IMR-90 (cell line): ENCODE results near the gene TMPRSS7. TPM values are rescaled to one million over a fixed set of nuclear protein-coding genes. Genes with fewer than 3 reads are reported as not detected.

ENCODE experiments used
- ATAC-seq: fragments of 200-7000 bp; cut with Tn5 transposase; 2 replicates; pipeline ENCODE4 v1.9.1; 2020; ENCODE audit warnings: low read depth, mild to moderate bottlenecking, moderate library complexity
- BruUV-seq: library from RNA; stranded (reverse); fragments of 400-500 nt; replicated peaks from 2 replicates; lab custom pipeline; 2021; lab: Mats Ljungman, UMichigan
- CTCF ChIA-PET: fragments of 300-600 bp; formaldehyde crosslinking; extraction: SDS; loops from one replicate; lab custom pipeline; 2021; ENCODE audit warnings: antibody characterized with exemption; lab: Yijun Ruan, JAX
- POLR2A ChIA-PET: fragments of 300-600 bp; sonication (Branson Sonifier 250); formaldehyde crosslinking; loops from one replicate; lab custom pipeline; 2022; ENCODE audit warnings: antibody characterized with exemption; ENCODE audit not compliant: unreplicated experiment; lab: Charles Lee
- DNase-seq: peaks from one replicate; pipeline ENCODE4 v3.0.0; 2013
- H2AFZ ChIP-seq: replicated peaks from 2 replicates; pipeline ENCODE3; 2013; ENCODE audit warnings: low read length, mild to moderate bottlenecking; ENCODE audit not compliant: poor library complexity
- H2AK5ac ChIP-seq: 2 replicates; pipeline ENCODE4 v1.6.1; 2013; ENCODE audit warnings: low read depth, low read length, inconsistent platforms
- H2AK9ac ChIP-seq: replicated peaks from 2 replicates; pipeline ENCODE3; 2013; ENCODE audit warnings: mild to moderate bottlenecking, low read depth, low read length, moderate library complexity; ENCODE audit not compliant: poor library complexity
- H2BK120ac ChIP-seq: 2 replicates; pipeline ENCODE4 v1.6.1; 2013; ENCODE audit warnings: low read depth, low read length, inconsistent platforms
- H2BK15ac ChIP-seq: 3 replicates; pipeline ENCODE4 v1.6.1; 2013; ENCODE audit warnings: low read depth, low read length, inconsistent platforms
- H2BK20ac ChIP-seq: 2 replicates; pipeline ENCODE4 v1.6.1; 2013; ENCODE audit warnings: low read depth, mild to moderate bottlenecking, inconsistent platforms, low read length, moderate library complexity
- H2BK5ac ChIP-seq: 2 replicates; pipeline ENCODE4 v1.6.1; 2013; ENCODE audit warnings: mild to moderate bottlenecking, low read depth, low read length, inconsistent platforms; ENCODE audit not compliant: poor library complexity, severe bottlenecking
- H3K14ac ChIP-seq: replicated peaks from 2 replicates; pipeline ENCODE4 v1.6.1; 2013; ENCODE audit warnings: low read depth, low read length, inconsistent platforms
- H3K18ac ChIP-seq: 2 replicates; pipeline ENCODE4 v1.6.1; 2013; ENCODE audit warnings: low read depth, low read length, control low read depth
- H3K23ac ChIP-seq: 2 replicates; pipeline ENCODE4 v1.6.1; 2013; ENCODE audit warnings: low read depth, low read length, inconsistent platforms
- H3K27ac ChIP-seq: 2 replicates; pipeline ENCODE4 v1.5.1; 2013; ENCODE audit warnings: mild to moderate bottlenecking, control low read depth, low read length; ENCODE audit not compliant: insufficient read depth
- H3K27me3 ChIP-seq: 2 replicates; pipeline ENCODE4 v1.6.1; 2013; ENCODE audit warnings: low read length; ENCODE audit not compliant: control insufficient read depth, insufficient read depth
- H3K36me3 ChIP-seq: 2 replicates; pipeline ENCODE4 v1.6.1; 2013; ENCODE audit warnings: low read length, mixed read lengths; ENCODE audit not compliant: control insufficient read depth, insufficient read depth
- H3K4ac ChIP-seq: 2 replicates; pipeline ENCODE4 v1.6.1; 2013; ENCODE audit warnings: low read depth, low read length, inconsistent platforms
- H3K4me1 ChIP-seq: 2 replicates; pipeline ENCODE4 v1.6.1; 2013; ENCODE audit warnings: low read length, mixed read lengths; ENCODE audit not compliant: control insufficient read depth, insufficient read depth
- H3K4me2 ChIP-seq: 2 replicates; pipeline ENCODE4 v1.6.1; 2013; ENCODE audit warnings: low read depth, mild to moderate bottlenecking, control low read depth, low read length, moderate library complexity
- H3K4me3 ChIP-seq: 2 replicates; pipeline ENCODE4 v1.5.1; 2013; ENCODE audit warnings: low read depth, mild to moderate bottlenecking, control low read depth, low read length, moderate library complexity; ENCODE audit not compliant: insufficient read depth
- H3K56ac ChIP-seq: 2 replicates; pipeline ENCODE4 v1.6.1; 2013; ENCODE audit warnings: low read length, inconsistent platforms; ENCODE audit not compliant: insufficient read depth; ENCODE audit errors: extremely low read depth
- H3K79me1 ChIP-seq, 2 experiments: 2 replicates each; pipeline ENCODE4 v1.6.1; 2013; ENCODE audit warnings: low read length in 2 of 2, inconsistent platforms in 1 of 2, low read depth in 1 of 2
- H3K9ac ChIP-seq: 2 replicates; pipeline ENCODE4 v1.6.1; 2013; ENCODE audit warnings: low read depth, low read length, control low read depth
- H3K9me1 ChIP-seq: 2 replicates; pipeline ENCODE4 v1.6.1; 2013; ENCODE audit warnings: low read length, inconsistent platforms; ENCODE audit not compliant: insufficient read depth
- H3K9me3 ChIP-seq: 2 replicates; pipeline ENCODE4 v1.6.1; 2013; ENCODE audit warnings: low read length; ENCODE audit not compliant: control insufficient read depth, insufficient read depth
- H4K20me1 ChIP-seq: 2 replicates; pipeline ENCODE4 v1.6.1; 2013; ENCODE audit warnings: low read length, inconsistent platforms; ENCODE audit not compliant: insufficient read depth
- H4K5ac ChIP-seq: 2 replicates; pipeline ENCODE4 v1.6.1; 2013; ENCODE audit warnings: mild to moderate bottlenecking, low read depth, low read length, control low read depth
- H4K8ac ChIP-seq, 2 experiments: 2 replicates each; pipeline ENCODE4 v1.6.1; 2013; ENCODE audit warnings: low read depth in 2 of 2, low read length in 2 of 2, control low read depth in 1 of 2, inconsistent platforms in 1 of 2
- H4K91ac ChIP-seq: 2 replicates; pipeline ENCODE4 v1.6.1; 2013; ENCODE audit warnings: low read depth, low read length, inconsistent platforms; ENCODE audit not compliant: insufficient read depth
- FOS ChIP-seq: fragments of 150-350 bp; IDR thresholded peaks from 2 replicates; pipeline ENCODE4 v1.6.1; 2016; ENCODE audit warnings: low read depth, low read length
- MAZ ChIP-seq: IDR thresholded peaks from 2 replicates; pipeline ENCODE4 v1.6.1; 2012; ENCODE audit warnings: low read depth, mild to moderate bottlenecking, low read length, improper control_type of control experiment, moderate library complexity, borderline replicate concordance
- SMC3 ChIP-seq: fragments of 150-350 bp; IDR thresholded peaks from 2 replicates; pipeline ENCODE4 v1.6.1; 2016; ENCODE audit warnings: low read depth, mild to moderate bottlenecking, antibody characterized with exemption, low read length, moderate library complexity
- WGBS, 2 experiments: methylation state at CpG; one replicate each; pipeline versions ENCODE4 v1.1.5 to v1.1.7; 2013; ENCODE audit warnings: missing lambda C conversion rate in 2 of 2; ENCODE audit not compliant: insufficient read length in 1 of 2; ENCODE audit errors: extremely low coverage in 2 of 2; 5-methylcytosine and 5-hydroxymethylcytosine counted together
- dilution Hi-C: fragments of 300-500 bp; cut with HindIII; formaldehyde crosslinking; loops from one replicate; pipeline ENCODE4 v1.14.3; 2018; ENCODE audit warnings: low sequenced_read_pairs; ENCODE audit not compliant: unreplicated experiment
- in situ Hi-C: fragments of 300-500 bp; cut with MboI; formaldehyde crosslinking; loops from 3 replicates; pipeline ENCODE4 v1.14.3; 2019; ENCODE audit warnings: low sequenced_read_pairs, inconsistent platforms, mixed read lengths
- intact Hi-C: fragments of 100-400 bp; cut with micrococcal nuclease; formaldehyde crosslinking; loops from 2 replicates; pipeline ENCODE4 v1.10.0; 2022
- polyA plus RNA-seq, 3 experiments: library from polyadenylated mRNA; depleted of rRNA; stranded (reverse); fragments of >200 nt; gene quantifications; 2 replicates each; pipeline ENCODE4 v1.2.3, GENCODE V29; 2012; ENCODE audit warnings: low replicate concordance in 1 of 3
- total RNA-seq: library from RNA; depleted of rRNA; stranded (reverse); fragments of >200 nt; gene quantifications from 2 replicates; pipeline ENCODE4 v1.2.3, GENCODE V29; 2012
- TF ChIP-seq, protein P1 (sequence below): fragments of 150-350 bp; IDR thresholded peaks from 2 replicates; pipeline ENCODE4 v1.6.1; 2017; ENCODE audit warnings: mild to moderate bottlenecking, antibody characterized with exemption, low read length, low read depth

The TMPRSS7 gene
- total and polyA plus RNA-seq, 2 of the 4 experiments (the other 2 are of a cell fraction) = 0.07 TPM; not detected in 1

DNA sequence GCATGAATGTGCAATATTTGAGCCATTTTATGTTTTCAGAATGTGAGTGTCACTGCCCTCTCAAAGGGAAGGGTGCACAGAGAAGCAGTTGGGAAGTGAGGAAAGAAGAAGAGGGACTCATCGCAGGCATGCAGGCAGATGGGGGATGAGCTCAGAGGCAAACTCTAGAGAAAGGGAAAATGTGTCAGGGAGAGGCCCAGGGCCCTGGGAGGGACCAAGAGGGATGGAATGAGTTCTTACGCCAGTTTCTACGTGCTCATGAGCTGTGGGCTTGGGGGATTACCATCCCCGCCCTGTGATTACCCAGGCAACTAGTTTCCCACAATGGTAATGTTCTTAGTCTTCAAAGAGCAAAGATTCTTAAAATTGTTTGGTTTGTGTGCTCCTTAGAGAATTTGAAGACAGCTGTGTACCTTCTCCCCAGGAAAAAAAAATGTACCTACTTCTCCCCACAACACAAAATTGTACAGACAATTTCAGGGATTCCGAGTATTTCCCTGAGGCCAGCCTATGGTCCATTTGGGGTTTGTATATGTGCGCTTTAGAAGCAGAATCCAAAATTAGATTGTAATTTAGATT lies 80.7 kb downstream of the TMPRSS7 start:
- Histone ChIP-seq H3K79me1 (peaks cover 0 to 5% of the 10 kb centered on the region in 2 experiments; a peak in 1 of 4 replicates), H3K14ac (no peak overlapping the region), H4K8ac (no peak overlapping the region), H3K36me3 (peaks cover 6% of the 10 kb centered on the region), H2AK5ac (no peak overlapping the region), H2BK15ac (no peak overlapping the region), H2BK120ac (no peak overlapping the region), H3K23ac (no peak overlapping the region), H3K4ac (no peak overlapping the region), H4K5ac (no peak overlapping the region), H4K91ac (no peak overlapping the region), H3K9ac (no peak overlapping the region), H2BK20ac (no peak overlapping the region), H3K9me1 (no peaks in the 10 kb centered on the region), H2AFZ (no peak overlapping the region), H3K27me3 (no peaks in the 10 kb centered on the region), H3K4me1 (no peaks in the 10 kb centered on the region), H3K4me2 (no peak overlapping the region), H3K4me3 (no peak overlapping the region), H2BK5ac (no peak overlapping the region), H3K9me3 (no peaks in the 10 kb centered on the region), H2AK9ac (no peak overlapping the region), H3K18ac (no peak overlapping the region), H3K56ac (no peak overlapping the region), H3K27ac (no peak overlapping the region), H4K20me1 (no peaks in the 10 kb centered on the region)
- ATAC-seq = no peak
- intact Hi-C loops (no loop called here), in situ Hi-C loops (no loop called here), dilution Hi-C loops (no loop called here)
- ChIA-PET CTCF (no interaction called here), POLR2A (no interaction called here)
- DNase-seq = no peak
- TF ChIP-seq SMC3 (no peak), MAZ (no peak), FOS (no peak)
- TF ChIP-seq, protein P1, sequence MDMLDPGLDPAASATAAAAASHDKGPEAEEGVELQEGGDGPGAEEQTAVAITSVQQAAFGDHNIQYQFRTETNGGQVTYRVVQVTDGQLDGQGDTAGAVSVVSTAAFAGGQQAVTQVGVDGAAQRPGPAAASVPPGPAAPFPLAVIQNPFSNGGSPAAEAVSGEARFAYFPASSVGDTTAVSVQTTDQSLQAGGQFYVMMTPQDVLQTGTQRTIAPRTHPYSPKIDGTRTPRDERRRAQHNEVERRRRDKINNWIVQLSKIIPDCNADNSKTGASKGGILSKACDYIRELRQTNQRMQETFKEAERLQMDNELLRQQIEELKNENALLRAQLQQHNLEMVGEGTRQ = no peak
- WGBS, 2 experiments = 100% methylated on average over 1 of the region's 6 CpGs; no CpG with 5 or more reads in 1 of the 2 experiments
- BruUV-seq = no TSS peak
